Smooth muscle cell (in vitro differentiated cells): ENCODE results near the gene ZFYVE28. TPM values are rescaled to one million over a fixed set of nuclear protein-coding genes. Genes with fewer than 3 reads are reported as not detected.

Experiments
- DNase-seq: peaks from one replicate; lab custom pipeline; 2025; ENCODE audit not compliant: unreplicated experiment; lab: John Stamatoyannopoulos, UW
- H2AFZ ChIP-seq: fragments of 200-600 bp; sonication (generic); 2 replicates; pipeline ENCODE4 v1.6.0; 2016; ENCODE audit warnings: antibody characterized with exemption, low read depth, mild to moderate bottlenecking
- H3F3A ChIP-seq: fragments of 200-600 bp; sonication (generic); 2 replicates; pipeline ENCODE4 v1.6.0; 2017; ENCODE audit warnings: antibody characterized with exemption, low read depth
- H3K27ac ChIP-seq: fragments of 200-600 bp; sonication (generic); 2 replicates; pipeline ENCODE4 v1.5.1; 2016; ENCODE audit warnings: low read depth, mild to moderate bottlenecking
- H3K27me3 ChIP-seq: fragments of 200-600 bp; sonication (generic); 2 replicates; pipeline ENCODE4 v1.6.1; 2016; ENCODE audit warnings: low read depth, mild to moderate bottlenecking
- H3K36me3 ChIP-seq: fragments of 200-600 bp; sonication (generic); 2 replicates; pipeline ENCODE4 v1.5.1; 2016; ENCODE audit warnings: low read depth
- H3K4me1 ChIP-seq: fragments of 200-600 bp; sonication (generic); 2 replicates; pipeline ENCODE4 v1.5.1; 2016; ENCODE audit warnings: low read depth
- H3K4me2 ChIP-seq: fragments of 200-600 bp; sonication (generic); 2 replicates; pipeline ENCODE4 v1.6.0; 2016; ENCODE audit warnings: mild to moderate bottlenecking
- H3K4me3 ChIP-seq: fragments of 200-600 bp; sonication (generic); 2 replicates; pipeline ENCODE4 v1.5.1; 2016; ENCODE audit warnings: mild to moderate bottlenecking
- H3K79me2 ChIP-seq: fragments of 200-600 bp; sonication (generic); 2 replicates; pipeline ENCODE4 v1.6.0; 2016; ENCODE audit warnings: low read depth, mild to moderate bottlenecking
- H3K9ac ChIP-seq: fragments of 200-600 bp; sonication (generic); 2 replicates; pipeline ENCODE4 v1.6.0; 2016; ENCODE audit warnings: low read depth
- H3K9me3 ChIP-seq: fragments of 200-600 bp; sonication (generic); replicated peaks from 2 replicates; pipeline ENCODE4 v1.5.1; 2016; ENCODE audit warnings: low read depth
- H4K20me1 ChIP-seq: fragments of 200-600 bp; sonication (generic); 2 replicates; pipeline ENCODE4 v1.6.0; 2016; ENCODE audit warnings: low read depth
- WGBS: methylation state at CpG from one replicate; pipeline ENCODE4 v1.1.7; 2016; ENCODE audit warnings: low lambda C conversion rate; 5-methylcytosine and 5-hydroxymethylcytosine counted together
- polyA plus RNA-seq: library from polyadenylated mRNA; unstranded; fragments of >200 nt; fragmentation: Nextera tagmentation; extraction: Ambion mirVana; gene quantifications from 2 replicates; pipeline ENCODE4 v1.2.1, GENCODE V29; 2016
- total RNA-seq: library from RNA; depleted of rRNA; stranded (reverse); fragments of >200 nt; gene quantifications from 2 replicates; pipeline ENCODE4 v1.2.3, GENCODE V29; 2014
- TF ChIP-seq, protein P1 (sequence below): fragments of 200-600 bp; sonication (generic); IDR thresholded peaks from 2 replicates; pipeline ENCODE4 v1.5.1; 2017; ENCODE audit warnings: borderline replicate concordance, mild to moderate bottlenecking, antibody characterized with exemption; ENCODE audit not compliant: insufficient read depth, poor library complexity, severe bottlenecking

The ZFYVE28 gene
- total and polyA plus RNA-seq, 2 experiments from 2014 or later: 0.22 TPM; not detected in 1

DNA sequence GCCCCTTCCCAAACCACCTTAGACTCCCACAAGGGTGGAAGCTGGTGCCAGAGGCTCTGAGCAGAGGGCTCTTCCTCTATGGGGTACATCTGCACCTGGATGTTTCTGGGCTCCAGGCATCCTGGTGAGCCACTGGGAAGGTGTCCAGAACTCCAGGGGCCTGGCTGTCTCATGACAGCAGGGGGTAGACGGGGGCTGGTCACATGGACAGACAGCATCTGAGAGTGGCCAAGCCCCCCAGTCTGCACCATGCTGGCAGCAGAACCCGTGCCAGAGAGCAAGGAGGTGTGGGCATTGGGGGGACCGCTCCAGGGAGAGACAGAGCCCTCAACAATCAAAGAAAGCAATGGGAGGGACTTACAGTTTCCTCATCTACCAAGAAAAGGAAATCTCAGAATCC, 39.5 kb downstream of the ZFYVE28 start:
- TF ChIP-seq, protein P1, sequence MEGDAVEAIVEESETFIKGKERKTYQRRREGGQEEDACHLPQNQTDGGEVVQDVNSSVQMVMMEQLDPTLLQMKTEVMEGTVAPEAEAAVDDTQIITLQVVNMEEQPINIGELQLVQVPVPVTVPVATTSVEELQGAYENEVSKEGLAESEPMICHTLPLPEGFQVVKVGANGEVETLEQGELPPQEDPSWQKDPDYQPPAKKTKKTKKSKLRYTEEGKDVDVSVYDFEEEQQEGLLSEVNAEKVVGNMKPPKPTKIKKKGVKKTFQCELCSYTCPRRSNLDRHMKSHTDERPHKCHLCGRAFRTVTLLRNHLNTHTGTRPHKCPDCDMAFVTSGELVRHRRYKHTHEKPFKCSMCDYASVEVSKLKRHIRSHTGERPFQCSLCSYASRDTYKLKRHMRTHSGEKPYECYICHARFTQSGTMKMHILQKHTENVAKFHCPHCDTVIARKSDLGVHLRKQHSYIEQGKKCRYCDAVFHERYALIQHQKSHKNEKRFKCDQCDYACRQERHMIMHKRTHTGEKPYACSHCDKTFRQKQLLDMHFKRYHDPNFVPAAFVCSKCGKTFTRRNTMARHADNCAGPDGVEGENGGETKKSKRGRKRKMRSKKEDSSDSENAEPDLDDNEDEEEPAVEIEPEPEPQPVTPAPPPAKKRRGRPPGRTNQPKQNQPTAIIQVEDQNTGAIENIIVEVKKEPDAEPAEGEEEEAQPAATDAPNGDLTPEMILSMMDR: no peak
- Histone ChIP-seq H3K79me2 (no peaks in the 10 kb centered on the region), H3K36me3 (no peaks in the 10 kb centered on the region), H4K20me1 (no peaks in the 10 kb centered on the region), H3K27me3 (peaks cover 6% of the 10 kb centered on the region), H3K27ac (no peak overlapping the region), H3K4me2 (no peak overlapping the region), H3F3A (no peaks in the 10 kb centered on the region), H3K9me3 (no peaks in the 10 kb centered on the region), H3K4me1 (no peaks in the 10 kb centered on the region), H3K4me3 (no peak overlapping the region), H3K9ac (no peak overlapping the region), H2AFZ (no peak overlapping the region)
- DNase-seq: no peak
- 57% methylated on average over 3 of the region's 3 CpGs for WGBS

DNA sequence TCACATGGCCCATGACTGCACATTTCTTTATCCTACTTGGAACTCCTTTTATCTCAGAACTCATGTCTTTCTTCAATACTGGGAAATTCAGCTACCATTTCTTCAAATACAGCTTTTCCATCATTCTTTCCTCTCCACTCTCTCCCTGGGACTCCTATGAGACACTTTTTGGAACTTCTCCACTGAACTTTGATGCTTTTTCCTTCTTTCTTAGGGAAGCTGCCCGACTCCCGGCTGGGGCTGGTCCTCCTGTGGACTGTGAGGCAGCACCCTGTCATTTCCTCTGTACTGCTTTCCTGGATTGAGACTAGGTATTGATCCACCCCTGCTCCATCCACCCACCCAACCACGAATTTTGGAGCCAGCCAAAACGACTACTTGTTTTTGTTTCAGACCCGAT, 40.0 kb downstream of the ZFYVE28 start:
- Histone ChIP-seq H3K9me3 (no peaks in the 10 kb centered on the region), H3K79me2 (no peaks in the 10 kb centered on the region), H3K36me3 (no peaks in the 10 kb centered on the region), H3K27me3 (peaks cover 6% of the 10 kb centered on the region), H3F3A (no peaks in the 10 kb centered on the region), H3K4me1 (no peaks in the 10 kb centered on the region), H4K20me1 (no peaks in the 10 kb centered on the region), H2AFZ (no peak overlapping the region), H3K9ac (no peak overlapping the region), H3K4me2 (no peak overlapping the region), H3K27ac (no peak overlapping the region), H3K4me3 (no peak overlapping the region)
- TF ChIP-seq, protein P1: no peak
- 81% methylated on average over 5 of the region's 5 CpGs for WGBS
- no peak for DNase-seq

DNA sequence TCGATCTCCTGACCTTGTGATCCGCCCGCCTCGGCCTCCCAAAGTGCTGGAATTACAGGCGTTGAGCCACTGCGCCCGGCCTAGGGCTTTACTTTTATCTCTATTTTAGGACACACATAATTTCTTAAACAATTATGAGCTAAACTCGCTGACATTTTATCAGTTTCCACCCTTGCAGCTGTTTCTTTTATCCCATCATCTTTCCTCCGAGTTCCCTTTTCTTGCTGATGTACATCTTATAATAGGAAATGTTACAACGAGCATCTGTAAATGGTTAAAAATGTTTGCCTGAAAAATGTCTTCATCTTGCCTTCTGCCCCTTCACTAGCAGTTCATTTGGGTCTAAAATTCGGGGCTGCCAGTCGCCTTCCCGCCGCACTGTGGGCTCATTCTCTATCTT, 41.2 kb downstream of the ZFYVE28 start:
- no peaks in the 10 kb centered on the region for H3K79me2 ChIP-seq
- no peak overlapping the region for H3K27ac ChIP-seq
- no peak overlapping the region for H2AFZ ChIP-seq
- no peaks in the 10 kb centered on the region for H3K4me1 ChIP-seq
- H3K9ac ChIP-seq: no peak overlapping the region
- TF ChIP-seq, protein P1: no peak
- H3K4me3 ChIP-seq: no peak overlapping the region
- DNase-seq: no peak
- H4K20me1 ChIP-seq: no peaks in the 10 kb centered on the region
- WGBS: 88% methylated on average over 14 of the region's 14 CpGs
- no peaks in the 10 kb centered on the region for H3F3A ChIP-seq
- H3K4me2 ChIP-seq: no peak overlapping the region
- no peaks in the 10 kb centered on the region for H3K36me3 ChIP-seq
- peaks cover 6% of the 10 kb centered on the region for H3K27me3 ChIP-seq
- no peaks in the 10 kb centered on the region for H3K9me3 ChIP-seq

DNA sequence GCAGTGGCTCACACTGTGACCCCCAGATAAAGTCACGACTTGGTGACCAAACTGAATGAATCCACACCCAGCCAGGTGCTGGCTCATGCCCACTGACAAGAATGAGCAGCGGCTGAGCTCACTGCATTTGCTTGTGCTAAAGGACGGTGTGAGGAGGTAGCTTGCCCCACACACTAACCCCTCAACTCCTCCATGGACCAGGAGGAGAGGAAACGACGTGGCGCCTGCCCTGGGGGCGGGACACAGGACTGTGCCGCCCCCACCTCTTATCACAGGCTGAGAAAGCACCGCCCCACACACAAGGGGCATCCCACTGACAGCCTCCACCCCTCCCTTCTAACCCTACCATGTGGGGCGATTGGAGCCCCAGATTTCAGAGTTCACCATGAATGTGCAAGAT, 43.0 kb downstream of the ZFYVE28 start:
- Histone ChIP-seq H3K27me3 (peaks cover 6% of the 10 kb centered on the region), H4K20me1 (no peaks in the 10 kb centered on the region), H3K4me2 (no peak overlapping the region), H3K4me1 (no peaks in the 10 kb centered on the region), H3F3A (no peaks in the 10 kb centered on the region), H3K79me2 (no peaks in the 10 kb centered on the region), H3K36me3 (no peaks in the 10 kb centered on the region), H2AFZ (no peak overlapping the region), H3K9ac (no peak overlapping the region), H3K27ac (no peak overlapping the region), H3K4me3 (no peak overlapping the region), H3K9me3 (no peaks in the 10 kb centered on the region)
- 86% methylated on average over 10 of the region's 10 CpGs for WGBS
- no peak for DNase-seq
- TF ChIP-seq, protein P1: no peak
